ENCODE measurements around the gene TIMM50. TPM values are rescaled to one million over a fixed set of nuclear protein-coding genes. Genes with fewer than 3 reads are reported as not detected.

The TIMM50 gene
- 10 to 100 TPM; 54.1 to 75.5 TPM for total RNA-seq

GRCh38 chr19:39480337-39481228, at the start of gene TIMM50:
Gene TIMM50, plus strand, starts transcription at chr19:39480838. Its CDS starts 16 bp downstream, at chr19:39480854.
- H3K4me1 ChIP-seq (replicated peaks): peaks cover 12% of the 10 kb centered on the region
- intact Hi-C loops (cut with DNase I): no loop called here
- WGBS: under 1% methylated on average over 62 of the region's 62 CpGs
- peak within 1 kb of the TSS; percentile 77 to 82 for H3K27ac ChIP-seq
- H3K4me3 ChIP-seq: peak within 1 kb of the TSS; percentile 85 to 97
- peak in 1 of 4 experiments; percentile 36 for TF ChIP-seq CTCF (IDR thresholded peaks at IDR 0.05)
- peak; percentile 58 for TF ChIP-seq POLR2A (IDR thresholded peaks at IDR 0.05)
- TF ChIP-seq POLR2AphosphoS5 (IDR thresholded peaks at IDR 0.05): peak; percentile 98
- peak; percentile 93 for DNase-seq (ENCODE audit: low spot score)
- H3K9me3 ChIP-seq: no peaks in the 10 kb centered on the region
- H3K36me3 ChIP-seq: no peaks in the 10 kb centered on the region
- H3K27me3 ChIP-seq (replicated peaks; ENCODE audit: insufficient read depth): no peaks in the 10 kb centered on the region

GRCh38 chr19:39432677-39433025, 48.0 kb upstream of the TIMM50 start:
- DNase-seq (ENCODE audit: low spot score): no peak
- Histone ChIP-seq H3K4me1 (replicated peaks) (peaks cover 16% of the 10 kb centered on the region), H3K27me3 (replicated peaks; ENCODE audit: insufficient read depth) (no peaks in the 10 kb centered on the region), H3K4me3 (no peak overlapping the region), H3K9me3 (no peaks in the 10 kb centered on the region), H3K27ac (no peak overlapping the region), H3K36me3 (peaks cover 15 to 21% of the 10 kb centered on the region in 2 donors)
- intact Hi-C loops (cut with DNase I): no loop called here
- TF ChIP-seq CTCF (IDR thresholded peaks at IDR 0.05) (no peak), POLR2AphosphoS5 (IDR thresholded peaks at IDR 0.05) (no peak), POLR2A (IDR thresholded peaks at IDR 0.05) (no peak)
- WGBS: 91% methylated on average over 8 of the region's 8 CpGs

- intact Hi-C loops (cut with DNase I): no loop called here
These were observed 47.1 kb upstream of the TIMM50 start for GRCh38 chr19:39433480-39434079.

GRCh38 chr19:39434123-39435076, 46.2 kb upstream of the TIMM50 start:
- TF ChIP-seq CTCF (IDR thresholded peaks at IDR 0.05) (no peak), POLR2A (IDR thresholded peaks at IDR 0.05) (no peak), POLR2AphosphoS5 (IDR thresholded peaks at IDR 0.05) (no peak)
- H3K4me3 ChIP-seq: peak overlapping the region in 1 of 2 donors; percentile 60
- H3K4me1 ChIP-seq (replicated peaks): peaks cover 16% of the 10 kb centered on the region
- WGBS: 37% methylated on average over 10 of the region's 10 CpGs
- peaks cover 15 to 21% of the 10 kb centered on the region in 2 donors for H3K36me3 ChIP-seq
- peak overlapping the region; percentile 67 to 87 for H3K27ac ChIP-seq
- H3K27me3 ChIP-seq (replicated peaks; ENCODE audit: insufficient read depth): no peaks in the 10 kb centered on the region
- intact Hi-C loops (cut with DNase I): loop anchor here (5.0 kb wide), 1 partner anchor 98 kb away; the partner anchor contains the start of gene EID2B
- H3K9me3 ChIP-seq: no peaks in the 10 kb centered on the region
- no peak for DNase-seq (ENCODE audit: low spot score)

More at GRCh38 chr19:39433480-39434079, 47.1 kb upstream of the TIMM50 start:
- DNase-seq (ENCODE audit: low spot score): no peak
- Histone ChIP-seq H3K9me3 (no peaks in the 10 kb centered on the region), H3K36me3 (peaks cover 15 to 21% of the 10 kb centered on the region in 2 donors), H3K27me3 (replicated peaks; ENCODE audit: insufficient read depth) (no peaks in the 10 kb centered on the region), H3K4me3 (no peak overlapping the region), H3K27ac (no peak overlapping the region), H3K4me1 (replicated peaks) (peaks cover 16% of the 10 kb centered on the region)
- WGBS: 94% methylated on average over 8 of the region's 8 CpGs
- TF ChIP-seq POLR2AphosphoS5 (IDR thresholded peaks at IDR 0.05) (no peak), CTCF (IDR thresholded peaks at IDR 0.05) (no peak), POLR2A (IDR thresholded peaks at IDR 0.05) (no peak)

All from prostate gland (tissue), 2 donors.